Large intestine (tissue), 3 donors: Measurements from ENCODE around the gene MRPL41. TPM values are rescaled to one million over a fixed set of nuclear protein-coding genes. Genes with fewer than 3 reads are reported as not detected.
A peak's percentile ranks its signal among the peaks of the same experiment; 100 is the strongest.
"Not testable (repeated sequence)": the region's sequence is repeated elsewhere in the genome, so short reads cannot be mapped to it uniquely, and the experiment has no call there.

Source experiments
- DNase-seq, 2 donors: peaks; one replicate each; pipeline versions ENCODE4 v3.0.0 to v3.0.0-alpha.2; 2013
- H3K27ac ChIP-seq: one replicate; pipeline ENCODE4 v1.5.1; 2013; ENCODE audit warnings: low read length
- H3K27me3 ChIP-seq: 2 replicates; pipeline ENCODE4 v1.6.1; 2013; ENCODE audit warnings: low read length; ENCODE audit not compliant: control insufficient read depth, insufficient read depth
- H3K36me3 ChIP-seq: 2 replicates; pipeline ENCODE4 v1.6.1; 2013; ENCODE audit warnings: low read length; ENCODE audit not compliant: control insufficient read depth, insufficient read depth
- H3K4me1 ChIP-seq: one replicate; pipeline ENCODE4 v1.6.1; 2013; ENCODE audit warnings: low read length; ENCODE audit not compliant: control insufficient read depth, insufficient read depth
- H3K4me3 ChIP-seq: one replicate; pipeline ENCODE4 v1.5.1; 2013; ENCODE audit warnings: low read length
- H3K9me3 ChIP-seq: one replicate; pipeline ENCODE4 v1.6.1; 2013; ENCODE audit warnings: mild to moderate bottlenecking, low read depth, low read length, moderate library complexity; ENCODE audit not compliant: control insufficient read depth
- WGBS: methylation state at CpG from one replicate; pipeline ENCODE4 v1.1.5; 2013; ENCODE audit warnings: low lambda C conversion rate; ENCODE audit not compliant: insufficient coverage; 5-methylcytosine and 5-hydroxymethylcytosine counted together
- polyA plus RNA-seq: library from polyadenylated mRNA; unstranded; fragments of 120-200 nt; gene quantifications from one replicate; pipeline ENCODE4 v1.2.1, GENCODE V29; 2013

Gene MRPL41
- polyA plus RNA-seq, 1 donor, result 30.5 TPM

DNA sequence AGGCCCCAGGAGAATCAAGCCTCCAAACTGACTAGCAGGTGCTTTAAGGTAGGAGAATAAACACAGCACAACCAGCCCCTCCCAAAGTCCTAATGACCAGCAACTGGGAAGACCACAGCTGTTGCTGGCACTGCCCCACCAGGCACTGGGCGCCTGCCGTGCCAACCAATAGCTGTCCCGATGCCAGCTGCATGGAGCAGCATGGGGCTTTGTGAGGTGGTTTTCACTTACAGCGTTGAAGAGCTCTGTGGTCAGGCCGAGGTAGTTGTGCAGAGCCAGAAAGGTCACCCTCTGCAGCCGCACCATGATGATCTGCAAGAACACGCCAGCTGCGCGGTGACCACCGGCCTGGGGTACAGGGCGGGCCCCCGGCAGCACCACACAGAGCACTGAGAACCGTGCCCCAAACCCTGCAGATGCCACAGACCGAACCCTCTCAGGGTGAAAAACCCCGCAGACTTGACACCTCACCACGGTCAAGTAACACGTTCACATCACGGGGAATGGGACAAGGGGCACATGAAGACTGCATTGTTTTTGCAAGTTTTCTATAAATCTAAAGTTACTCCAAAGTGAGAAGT is 30.2 kb upstream of the MRPL41 start:
- WGBS, result no CpG with 5 or more reads among the region's 18 CpGs
- Histone ChIP-seq H3K27me3 (no peaks in the 10 kb centered on the region), H3K27ac (no peak overlapping the region), H3K4me1 (no peaks in the 10 kb centered on the region), H3K36me3 (no peaks in the 10 kb centered on the region), H3K9me3 (no peaks in the 10 kb centered on the region), H3K4me3 (no peak overlapping the region)
- DNase-seq, result no peak

DNA sequence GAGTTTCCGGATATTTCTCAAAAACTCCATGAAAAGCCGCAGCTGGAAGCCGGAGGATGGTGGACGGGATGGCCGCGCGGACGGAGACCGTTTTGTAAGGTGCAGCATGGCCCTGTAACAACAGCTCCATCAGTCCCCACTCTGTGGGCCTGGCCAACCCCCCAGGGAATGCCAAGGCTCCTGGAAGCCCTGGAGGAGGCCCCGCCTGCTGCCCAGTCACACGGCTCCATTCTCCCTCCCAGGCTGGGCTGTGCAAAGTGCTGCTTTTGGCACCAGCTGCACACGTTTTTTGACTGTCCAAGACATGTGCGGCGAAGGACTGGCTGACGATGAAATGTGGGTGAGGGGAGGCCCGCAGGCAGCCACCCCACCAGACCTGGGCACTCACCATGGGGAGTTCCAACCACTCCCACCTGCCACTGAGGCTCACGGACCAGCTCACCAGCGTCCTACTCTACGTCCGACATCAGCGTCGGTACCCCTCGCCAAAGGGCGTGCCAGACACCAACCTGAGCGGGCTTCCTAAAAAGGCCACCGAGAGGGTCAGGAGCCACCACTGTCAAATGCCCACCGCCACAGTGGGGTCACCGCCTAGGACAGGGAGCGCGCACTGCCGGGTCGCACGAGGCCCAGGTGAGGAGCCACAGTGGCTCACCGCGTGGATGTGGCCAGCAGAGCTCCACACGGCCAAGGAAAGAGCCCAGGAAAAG is 28.8 kb upstream of the MRPL41 start:
- WGBS, result 100% methylated on average over 5 of the region's 36 CpGs
- no peak overlapping the region for H3K4me3 ChIP-seq
- no peak for DNase-seq
- no peaks in the 10 kb centered on the region for H3K9me3 ChIP-seq
- no peaks in the 10 kb centered on the region for H3K36me3 ChIP-seq
- no peaks in the 10 kb centered on the region for H3K4me1 ChIP-seq
- H3K27ac ChIP-seq, result no peak overlapping the region
- H3K27me3 ChIP-seq, result no peaks in the 10 kb centered on the region

- Histone ChIP-seq H3K4me3 (no peak overlapping the region), H3K4me1 (no peaks in the 10 kb centered on the region), H3K27me3 (no peaks in the 10 kb centered on the region), H3K36me3 (no peaks in the 10 kb centered on the region), H3K27ac (no peak overlapping the region), H3K9me3 (no peaks in the 10 kb centered on the region)
- WGBS, result no CpG with 5 or more reads among the region's 33 CpGs
- DNase-seq, result no peak
Measured at GRCh38 chr9:137524161-137524980, 27.3 kb upstream of the MRPL41 start.

DNA sequence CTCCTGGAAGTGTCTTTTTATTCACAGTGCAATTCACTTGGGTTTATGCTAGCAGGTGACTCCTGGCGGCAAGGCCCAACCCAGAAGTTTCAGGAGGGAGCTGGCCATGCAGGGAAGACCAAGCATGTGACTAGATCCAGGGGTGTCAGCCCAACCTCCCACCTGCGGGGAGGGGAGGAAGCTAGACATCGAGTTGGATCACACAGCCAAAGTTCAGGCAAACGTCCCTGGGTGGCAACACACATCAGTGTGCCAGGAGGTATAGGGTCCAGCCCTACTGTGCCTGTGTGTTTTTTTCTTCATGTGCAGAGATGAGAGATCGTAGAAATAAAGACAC is 26.7 kb upstream of the MRPL41 start:
- Histone ChIP-seq H3K27ac (no peak overlapping the region), H3K4me1 (no peaks in the 10 kb centered on the region), H3K4me3 (no peak overlapping the region), H3K36me3 (no peaks in the 10 kb centered on the region), H3K9me3 (no peaks in the 10 kb centered on the region), H3K27me3 (no peaks in the 10 kb centered on the region)
- no CpG with 5 or more reads among the region's 5 CpGs for WGBS
- no peak for DNase-seq

DNA sequence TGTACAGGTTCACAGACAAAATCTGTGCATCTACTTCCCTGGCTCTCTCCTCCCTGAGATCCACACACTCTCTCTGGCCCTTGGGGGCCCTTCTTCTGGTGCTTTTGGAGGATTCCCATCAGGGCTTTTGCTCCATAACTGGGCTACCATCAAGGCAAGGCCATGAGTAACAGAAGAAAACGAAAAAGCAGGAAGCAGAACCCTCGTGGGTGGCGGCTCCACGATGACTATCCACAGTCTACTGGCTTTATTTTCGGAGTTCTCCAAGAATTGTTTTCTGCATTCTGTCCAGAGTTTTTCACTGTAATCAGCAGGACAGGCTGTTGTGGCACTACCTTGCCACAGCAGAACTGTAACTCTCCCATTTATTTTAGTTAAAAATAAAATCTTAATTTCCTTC is 21.3 kb upstream of the MRPL41 start:
- WGBS, result no CpG with 5 or more reads among the region's 5 CpGs
- H3K27ac ChIP-seq, result no peak overlapping the region
- no peaks in the 10 kb centered on the region for H3K27me3 ChIP-seq
- DNase-seq, result no peak
- H3K4me1 ChIP-seq, result peaks cover 5% of the 10 kb centered on the region
- H3K4me3 ChIP-seq, result no peak overlapping the region
- no peaks in the 10 kb centered on the region for H3K36me3 ChIP-seq
- no peaks in the 10 kb centered on the region for H3K9me3 ChIP-seq

- peaks cover 5% of the 10 kb centered on the region for H3K4me1 ChIP-seq
- WGBS, result no CpG with 5 or more reads among the region's 17 CpGs
- no peak for DNase-seq
Measured at GRCh38 chr9:137531099-137531765, 20.4 kb upstream of the MRPL41 start.

DNA sequence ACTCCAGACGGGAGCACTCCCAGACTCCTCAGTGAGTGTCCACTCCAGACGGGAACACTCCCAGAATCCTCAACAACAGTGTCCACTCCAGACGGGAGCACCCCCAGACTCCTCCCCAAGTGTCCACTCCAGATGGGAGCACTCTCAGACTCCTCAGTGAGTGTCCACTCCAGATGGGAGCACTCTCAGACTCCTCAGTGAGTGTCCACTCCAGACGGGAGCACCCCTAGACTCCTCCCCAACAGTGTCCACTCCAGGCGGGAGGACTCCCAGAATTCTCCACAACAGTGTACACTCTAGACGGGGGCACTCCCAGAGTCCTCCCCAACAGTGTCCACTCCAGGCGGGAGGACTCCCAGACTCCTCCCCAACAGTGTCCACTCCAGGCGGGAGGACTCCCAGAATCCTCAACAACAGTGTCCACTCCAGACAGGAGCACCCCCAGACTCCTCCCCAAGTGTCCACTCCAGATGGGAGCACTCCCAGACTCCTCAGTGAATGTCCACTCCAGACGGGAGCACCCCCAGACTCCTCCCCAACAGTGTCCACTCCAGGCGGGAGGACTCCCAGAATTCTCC is 18.7 kb upstream of the MRPL41 start:
- not testable (repeated sequence) for H3K27ac ChIP-seq, H3K27me3 ChIP-seq, H3K4me3 ChIP-seq, H3K4me1 ChIP-seq, H3K36me3 ChIP-seq, DNase-seq, H3K9me3 ChIP-seq
- WGBS, result no CpG with 5 or more reads among the region's 10 CpGs

More at GRCh38 chr9:137531099-137531765, 20.4 kb upstream of the MRPL41 start:
- Histone ChIP-seq H3K27ac (no peak overlapping the region), H3K9me3 (no peaks in the 10 kb centered on the region), H3K4me3 (no peak overlapping the region), H3K27me3 (no peaks in the 10 kb centered on the region), H3K36me3 (no peaks in the 10 kb centered on the region)

GRCh38 chr9:137534256-137535119 is 17.2 kb upstream of the MRPL41 start:
- Histone ChIP-seq H3K36me3 (no peaks in the 10 kb centered on the region), H3K4me1 (peaks cover 5% of the 10 kb centered on the region), H3K9me3 (no peaks in the 10 kb centered on the region), H3K27ac (no peak overlapping the region), H3K27me3 (no peaks in the 10 kb centered on the region), H3K4me3 (no peak overlapping the region)
- DNase-seq, result peak; percentile 55 to 68
- 80% methylated on average over 1 of the region's 19 CpGs for WGBS

GRCh38 chr9:137535120-137535428 is 16.6 kb upstream of the MRPL41 start:
- Histone ChIP-seq H3K36me3 (no peaks in the 10 kb centered on the region), H3K27ac (no peak overlapping the region), H3K4me3 (no peak overlapping the region), H3K27me3 (no peaks in the 10 kb centered on the region), H3K4me1 (peaks cover 5% of the 10 kb centered on the region), H3K9me3 (no peaks in the 10 kb centered on the region)
- DNase-seq, result no peak
